Activated T-helper 2 cell treated with anti-CD3 and anti-CD28 coated beads, Interferon-gamma antibody, Interleukin-2, Interleukin-4, amounts not matched to agents 10 μg/mL and 5 μg/mL and 100 μg/mL, durations not matched to agents 14 hours and 24 hours and 36 hours (primary cell): ENCODE data around the gene PRIMPOL. TPM values are rescaled to one million over a fixed set of nuclear protein-coding genes. Genes with fewer than 3 reads are reported as not detected.

Experiments used
- DNase-seq: peaks from one replicate; pipeline ENCODE4 v3.0.0; 2021; ENCODE audit warnings: low spot score
- H3K27ac Mint-ChIP-seq: one replicate; pipeline ENCODE4 v1.8.0; 2021; ENCODE audit warnings: mixed read lengths
- H3K27me3 Mint-ChIP-seq: one replicate; pipeline ENCODE4 v1.8.0; 2021; ENCODE audit warnings: low read depth, mixed read lengths
- H3K36me3 Mint-ChIP-seq: one replicate; pipeline ENCODE4 v1.8.0; 2021; ENCODE audit warnings: low read depth, mixed read lengths
- H3K4me1 Mint-ChIP-seq: one replicate; pipeline ENCODE4 v1.8.0; 2021; ENCODE audit warnings: low read depth, mixed read lengths
- H3K4me3 Mint-ChIP-seq: one replicate; pipeline ENCODE4 v1.8.0; 2021; ENCODE audit warnings: low read depth, mild to moderate bottlenecking, moderate library complexity, mixed read lengths
- H3K9me3 Mint-ChIP-seq: one replicate; pipeline ENCODE4 v1.8.0; 2021; ENCODE audit warnings: mixed read lengths
- intact Hi-C: fragments of 100-400 bp; cut with micrococcal nuclease; formaldehyde crosslinking; loops from one replicate; pipeline ENCODE4 v1.15.1; 2023
- total RNA-seq: library from RNA; stranded (reverse); gene quantifications from 2 replicates; pipeline ENCODE4 v1.2.3, GENCODE V29; 2022

PRIMPOL gene
- total RNA-seq, 1 donor from 2014 or later: 16.2 TPM

DNA sequence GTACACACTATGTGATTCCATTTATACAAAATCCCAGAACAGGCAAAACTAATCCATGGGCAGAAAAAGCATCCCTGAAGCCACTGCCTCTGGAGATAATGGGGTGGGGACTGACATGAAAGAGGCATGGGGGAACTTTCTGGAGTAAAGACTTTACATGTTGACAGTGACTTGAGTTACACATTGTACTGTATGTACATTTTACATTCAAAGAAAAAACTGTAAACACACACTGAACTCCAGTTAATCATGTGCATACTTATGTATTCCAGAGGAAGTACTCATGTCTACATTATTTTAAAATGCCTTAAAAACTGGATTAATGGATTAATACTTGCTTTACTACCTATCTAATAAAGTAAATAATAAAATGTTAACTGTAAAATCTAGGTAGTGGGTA lies 62.8 kb downstream of the PRIMPOL start:
- Mint-ChIP-seq H3K4me3 (no peak overlapping the region), H3K4me1 (peaks cover 22% of the 10 kb centered on the region), H3K27ac (peak overlapping the region; percentile 24), H3K27me3 (no peaks in the 10 kb centered on the region), H3K36me3 (peaks cover 83% of the 10 kb centered on the region), H3K9me3 (no peaks in the 10 kb centered on the region)
- no peak for DNase-seq
- intact Hi-C loops: loop anchor here (5.0 kb wide), 1 partner anchor 65 kb away; the partner anchor contains the start of genes CASP3 and PRIMPOL

DNA sequence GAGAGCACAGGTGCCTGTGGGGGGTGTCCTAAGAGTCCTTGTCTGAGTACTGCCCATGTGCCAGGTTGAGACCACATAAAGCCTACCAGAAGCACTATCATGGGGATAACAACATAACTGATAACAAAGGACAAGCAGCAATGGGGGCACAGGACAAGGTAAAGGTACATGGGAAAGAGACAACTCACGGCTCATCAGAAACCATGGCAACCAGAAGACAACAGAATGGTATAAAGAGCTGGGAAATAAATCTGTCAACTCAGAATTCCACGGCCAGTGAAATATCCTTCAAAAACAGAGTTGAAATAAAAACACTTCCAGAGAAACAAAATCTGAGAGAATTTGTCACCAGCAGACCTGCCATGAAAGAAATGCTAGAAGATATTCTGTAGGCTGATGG lies 64.3 kb downstream of the PRIMPOL start:
- Mint-ChIP-seq H3K4me1 (peaks cover 23% of the 10 kb centered on the region), H3K36me3 (peaks cover 81% of the 10 kb centered on the region), H3K4me3 (no peak overlapping the region), H3K9me3 (no peaks in the 10 kb centered on the region), H3K27ac (no peak overlapping the region), H3K27me3 (no peaks in the 10 kb centered on the region)
- DNase-seq: no peak
- intact Hi-C loops: loop anchor here (5.0 kb wide), 1 partner anchor 67 kb away; the partner anchor contains the start of genes CASP3 and PRIMPOL

DNA sequence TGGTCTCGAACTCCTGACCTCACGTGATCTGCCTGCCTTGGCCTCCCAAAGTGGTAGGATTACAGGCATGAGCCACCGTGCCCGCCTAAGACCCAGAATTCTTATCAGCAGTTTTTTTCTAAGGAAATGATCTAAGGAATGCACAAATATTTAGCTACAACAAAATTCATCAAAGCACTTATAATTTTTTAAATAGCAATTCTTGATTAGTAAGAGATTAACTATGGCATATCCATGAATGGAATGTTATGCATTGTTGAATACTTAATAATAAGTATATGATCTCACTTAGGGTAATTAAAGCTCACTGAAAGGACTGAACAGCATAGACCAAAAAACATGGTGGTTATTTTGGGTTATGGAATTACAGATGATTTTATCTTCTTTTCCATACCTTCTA lies 66.0 kb downstream of the PRIMPOL start:
- intact Hi-C loops: no loop called here

GRCh38 chr4:184719407-184719806 lies 69.9 kb downstream of the PRIMPOL start:
- no peak overlapping the region for H3K4me3 Mint-ChIP-seq
- peaks cover 40% of the 10 kb centered on the region for H3K4me1 Mint-ChIP-seq
- DNase-seq: no peak
- H3K9me3 Mint-ChIP-seq: peaks cover 18% of the 10 kb centered on the region
- intact Hi-C loops: no loop called here
- H3K27ac Mint-ChIP-seq: no peak overlapping the region
- no peaks in the 10 kb centered on the region for H3K27me3 Mint-ChIP-seq
- peaks cover 84% of the 10 kb centered on the region for H3K36me3 Mint-ChIP-seq

More for the DNA sequence above, 66.0 kb downstream of the PRIMPOL start:
- peaks cover 79% of the 10 kb centered on the region for H3K36me3 Mint-ChIP-seq
- no peak overlapping the region for H3K27ac Mint-ChIP-seq
- H3K27me3 Mint-ChIP-seq: no peaks in the 10 kb centered on the region
- DNase-seq: no peak
- H3K4me3 Mint-ChIP-seq: no peak overlapping the region
- peaks cover 5% of the 10 kb centered on the region for H3K9me3 Mint-ChIP-seq
- peaks cover 30% of the 10 kb centered on the region for H3K4me1 Mint-ChIP-seq

- Mint-ChIP-seq H3K4me3 (no peak overlapping the region), H3K9me3 (peaks cover 18% of the 10 kb centered on the region), H3K36me3 (peaks cover 87% of the 10 kb centered on the region), H3K4me1 (peaks cover 43% of the 10 kb centered on the region), H3K27me3 (no peaks in the 10 kb centered on the region), H3K27ac (no peak overlapping the region)
- intact Hi-C loops: no loop called here
- DNase-seq: no peak
These were observed 71.7 kb downstream of the PRIMPOL start for GRCh38 chr4:184721254-184721653.

DNA sequence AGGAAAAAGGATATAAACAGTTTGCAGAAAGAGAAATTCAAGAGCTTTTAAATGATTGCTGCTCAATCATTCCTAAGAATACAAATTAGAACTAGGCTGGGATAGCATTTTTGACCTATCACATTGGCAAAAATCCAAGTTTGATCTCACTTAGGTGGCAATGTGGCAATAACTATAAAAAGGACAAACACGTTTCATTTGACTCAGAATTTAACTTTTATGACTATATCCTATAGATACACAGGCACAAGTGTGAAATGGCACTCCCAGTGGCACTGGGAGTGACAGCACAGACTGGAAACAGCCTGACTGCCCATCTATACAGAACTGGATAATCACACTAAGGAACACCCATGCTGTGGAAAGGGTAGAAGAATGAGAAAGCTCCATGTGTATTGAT lies 73.3 kb downstream of the PRIMPOL start:
- DNase-seq: no peak
- peaks cover 48% of the 10 kb centered on the region for H3K4me1 Mint-ChIP-seq
- peaks cover 18% of the 10 kb centered on the region for H3K9me3 Mint-ChIP-seq
- no peak overlapping the region for H3K4me3 Mint-ChIP-seq
- peaks cover 89% of the 10 kb centered on the region for H3K36me3 Mint-ChIP-seq
- intact Hi-C loops: no loop called here
- H3K27me3 Mint-ChIP-seq: no peaks in the 10 kb centered on the region
- peak overlapping the region; percentile 59 for H3K27ac Mint-ChIP-seq

- Mint-ChIP-seq H3K9me3 (no peaks in the 10 kb centered on the region), H3K27ac (peak overlapping the region; percentile 9), H3K27me3 (no peaks in the 10 kb centered on the region), H3K4me3 (no peak overlapping the region), H3K4me1 (peaks cover 55% of the 10 kb centered on the region), H3K36me3 (peaks cover 87% of the 10 kb centered on the region)
- intact Hi-C loops: no loop called here
- DNase-seq: no peak
These were observed 77.9 kb downstream of the PRIMPOL start for GRCh38 chr4:184727430-184727829.

DNA sequence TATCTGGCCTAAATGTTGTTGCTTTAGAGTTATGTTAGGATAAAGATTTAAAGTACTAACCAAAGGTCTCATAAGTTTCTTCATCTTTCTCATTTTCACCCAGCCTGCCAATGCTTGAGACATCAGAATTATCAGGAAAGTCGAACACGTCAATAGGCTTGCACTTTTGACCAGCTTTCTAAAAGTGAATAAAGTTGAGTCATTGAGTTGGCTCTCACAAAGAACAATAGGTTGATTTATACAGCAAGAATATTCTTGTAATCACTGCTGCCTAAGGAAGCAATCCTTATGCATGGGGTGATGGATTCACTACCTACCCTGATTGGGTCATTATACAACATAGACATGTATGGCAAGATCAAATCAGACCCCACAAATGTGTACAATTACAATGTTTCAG lies 79.3 kb downstream of the PRIMPOL start:
- Mint-ChIP-seq H3K27ac (no peak overlapping the region), H3K4me1 (peaks cover 51% of the 10 kb centered on the region), H3K4me3 (no peak overlapping the region), H3K27me3 (no peaks in the 10 kb centered on the region), H3K9me3 (no peaks in the 10 kb centered on the region), H3K36me3 (peaks cover 79% of the 10 kb centered on the region)
- no peak for DNase-seq
- intact Hi-C loops: no loop called here

DNA sequence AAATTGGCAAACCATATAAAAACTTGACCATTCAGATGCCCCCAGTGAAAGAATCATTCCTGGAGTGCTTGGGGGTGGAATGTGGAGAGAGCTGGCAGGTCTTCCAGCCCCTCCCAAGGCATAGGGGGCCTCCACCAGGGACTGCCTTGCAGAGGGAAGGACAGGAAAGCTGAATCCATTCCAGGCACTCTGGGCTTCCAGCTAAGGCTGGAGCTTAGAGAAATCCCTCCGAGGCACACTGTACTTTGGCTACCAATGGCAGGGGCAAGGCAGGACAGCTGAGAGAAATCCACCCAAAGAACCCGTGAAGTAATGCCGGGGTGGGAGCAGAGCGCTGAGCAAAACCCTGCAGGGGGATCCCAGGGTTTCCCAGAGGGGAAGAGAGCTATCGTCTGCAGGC lies 80.4 kb downstream of the PRIMPOL start:
- H3K36me3 Mint-ChIP-seq: peaks cover 68% of the 10 kb centered on the region
- H3K4me1 Mint-ChIP-seq: peaks cover 54% of the 10 kb centered on the region
- H3K4me3 Mint-ChIP-seq: no peak overlapping the region

DNA sequence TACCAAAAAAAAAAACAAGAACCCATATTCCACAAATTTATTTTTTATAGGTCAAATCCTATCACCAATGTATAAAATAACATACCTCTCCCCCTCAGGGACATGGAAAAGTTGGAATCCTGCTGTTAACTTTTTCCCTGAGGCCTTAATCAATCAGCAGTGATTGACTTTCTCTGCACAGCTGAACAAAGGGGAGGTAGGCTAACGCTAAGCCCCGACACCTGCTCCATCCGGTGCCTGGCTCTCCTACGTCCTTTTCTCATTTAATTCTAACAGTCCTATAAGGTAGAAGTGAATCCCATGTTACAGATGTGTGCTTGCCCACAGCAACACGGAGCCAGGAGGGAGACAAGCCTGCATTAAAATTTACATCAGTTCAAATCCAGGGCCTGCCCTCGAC lies 81.5 kb downstream of the PRIMPOL start:
- H3K9me3 Mint-ChIP-seq: no peaks in the 10 kb centered on the region
- no peak for DNase-seq
- intact Hi-C loops: loop anchor here (5.0 kb wide), 2 partner anchors 309 to 1224 kb away; partner anchors contain the start of gene ING2
- H3K27me3 Mint-ChIP-seq: no peaks in the 10 kb centered on the region
- H3K4me1 Mint-ChIP-seq: peaks cover 50% of the 10 kb centered on the region
- peaks cover 58% of the 10 kb centered on the region for H3K36me3 Mint-ChIP-seq
- H3K4me3 Mint-ChIP-seq: peak overlapping the region; percentile 15
- no peak overlapping the region for H3K27ac Mint-ChIP-seq

More for the DNA sequence above, 80.4 kb downstream of the PRIMPOL start:
- intact Hi-C loops: loop anchor here (5.0 kb wide), 2 partner anchors 308 to 1223 kb away; partner anchors contain the start of gene ING2
- Mint-ChIP-seq H3K9me3 (no peaks in the 10 kb centered on the region), H3K27ac (no peak overlapping the region), H3K27me3 (no peaks in the 10 kb centered on the region)
- no peak for DNase-seq

DNA sequence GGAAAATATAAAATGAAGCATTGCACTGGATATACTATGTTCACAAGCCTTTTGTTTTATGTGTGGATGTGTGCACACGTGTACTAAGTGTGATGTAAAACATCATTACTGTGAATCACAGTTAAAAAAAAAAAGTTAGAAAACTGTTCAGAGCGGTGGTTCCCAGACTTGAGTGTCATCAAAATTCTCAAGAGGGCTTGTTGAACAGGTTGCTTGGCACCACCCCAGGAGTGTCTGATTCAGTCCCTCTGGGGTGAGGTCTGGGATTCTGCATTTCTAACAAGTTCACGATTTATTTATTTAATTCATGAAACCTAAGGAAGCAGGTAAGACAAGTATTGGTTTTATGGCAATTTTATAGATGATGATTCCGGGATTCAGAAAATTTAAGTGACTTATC lies 82.6 kb downstream of the PRIMPOL start:
- no peaks in the 10 kb centered on the region for H3K27me3 Mint-ChIP-seq
- no peaks in the 10 kb centered on the region for H3K9me3 Mint-ChIP-seq
- peaks cover 45% of the 10 kb centered on the region for H3K4me1 Mint-ChIP-seq
- peaks cover 49% of the 10 kb centered on the region for H3K36me3 Mint-ChIP-seq
- H3K27ac Mint-ChIP-seq: peak overlapping the region; percentile 82
- intact Hi-C loops: loop anchor here (2.0 to 5.0 kb wide), 3 partner anchors 310 to 1225 kb away; partner anchors contain the start of gene ING2
- peak overlapping the region; percentile 93 for H3K4me3 Mint-ChIP-seq
- no peak for DNase-seq

DNA sequence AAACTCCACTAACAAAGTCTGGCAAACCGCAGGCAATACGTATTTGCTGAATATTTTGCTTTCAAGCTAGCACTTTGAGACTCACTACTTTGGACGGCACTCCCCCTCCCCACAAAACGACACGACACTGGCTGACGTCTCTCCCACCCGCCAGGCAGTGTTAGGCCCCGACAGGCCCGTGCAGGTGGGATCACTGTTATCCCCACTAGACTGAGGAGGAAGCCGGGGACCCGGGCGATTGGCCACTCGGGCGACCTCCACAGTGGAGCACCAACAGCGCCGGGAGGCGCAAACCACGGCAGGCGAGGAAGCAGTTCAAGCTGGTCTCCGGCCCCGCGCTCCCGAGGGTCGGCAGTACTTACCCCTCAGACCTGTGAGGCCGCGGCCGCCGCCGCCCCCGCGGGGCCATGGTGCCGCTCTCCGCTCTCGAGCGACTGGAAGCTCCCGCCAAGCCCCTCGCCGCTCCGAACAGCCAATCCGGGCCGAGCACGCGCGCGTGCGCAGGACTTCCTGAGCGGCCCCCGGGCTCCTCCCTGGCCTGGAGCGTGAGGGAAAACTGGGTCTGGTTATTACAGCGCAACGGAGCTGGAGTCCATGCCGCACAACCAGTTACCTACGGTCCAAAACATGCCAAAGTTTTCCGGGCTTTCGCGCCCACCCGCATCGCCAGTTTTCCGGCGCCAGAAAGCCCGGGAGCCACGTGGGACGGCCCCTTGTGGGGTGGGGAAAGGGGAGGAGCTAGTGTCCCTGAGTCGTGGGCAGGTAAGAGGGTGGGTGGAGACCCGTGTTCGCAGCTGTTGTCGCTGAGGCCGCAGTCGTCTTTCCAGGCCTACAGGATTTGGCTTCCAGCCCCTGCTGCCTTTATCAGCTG lies 84.4 kb downstream of the PRIMPOL start, which contains the start of gene CENPU:
TSS of gene CENPU (minus strand) at position 443 of the 871 bp plus-strand sequence. CDS start at position 409, 34 bp downstream.
- peak within 1 kb of the TSS; percentile 87 for H3K27ac Mint-ChIP-seq
- H3K9me3 Mint-ChIP-seq: no peaks in the 10 kb centered on the region
- peak within 1 kb of the TSS; percentile 93 for H3K4me3 Mint-ChIP-seq
- H3K36me3 Mint-ChIP-seq: peaks cover 33% of the 10 kb centered on the region
- DNase-seq: peak; percentile 96
- H3K4me1 Mint-ChIP-seq: peaks cover 37% of the 10 kb centered on the region
- H3K27me3 Mint-ChIP-seq: no peaks in the 10 kb centered on the region
- intact Hi-C loops: loop anchor here (1.0 to 5.0 kb wide), 7 partner anchors 85 to 1227 kb away; partner anchors contain the start of genes CASP3, ING2, IRF2 and PRIMPOL

DNA sequence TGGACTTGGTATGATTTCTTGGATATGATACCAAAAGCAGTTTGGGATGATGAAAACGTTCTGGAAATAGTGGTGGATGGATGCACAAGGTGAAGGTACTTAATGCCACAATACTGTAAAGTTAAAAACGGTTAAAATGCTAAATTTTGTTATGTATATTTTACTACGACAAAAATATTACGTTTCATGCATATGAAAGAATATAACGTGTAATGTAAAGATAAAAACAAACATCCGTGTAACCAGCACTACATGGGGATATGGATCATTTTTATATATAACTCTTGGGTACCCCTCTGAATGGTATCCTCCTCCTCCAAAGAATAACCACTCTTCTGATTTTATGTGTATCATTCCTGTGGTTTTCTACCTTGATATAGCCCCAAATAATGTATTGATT lies 85.2 kb downstream of the PRIMPOL start:
- H3K36me3 Mint-ChIP-seq: peaks cover 27% of the 10 kb centered on the region
- intact Hi-C loops: loop anchor here (1.0 to 5.0 kb wide), 6 partner anchors 85 to 1227 kb away; partner anchors contain the start of genes CASP3, ING2, IRF2 and PRIMPOL
- peaks cover 38% of the 10 kb centered on the region for H3K4me1 Mint-ChIP-seq
- no peak for DNase-seq
- H3K4me3 Mint-ChIP-seq: peak overlapping the region; percentile 93
- no peaks in the 10 kb centered on the region for H3K27me3 Mint-ChIP-seq
- H3K9me3 Mint-ChIP-seq: no peaks in the 10 kb centered on the region
- H3K27ac Mint-ChIP-seq: no peak overlapping the region
